IPS DF 4.7 (cell line): Measurements from ENCODE around the gene RAB25.
"Not testable (repeated sequence)": the region's sequence is repeated elsewhere in the genome, so short reads cannot be mapped to it uniquely, and the experiment has no call there.

Experiments
- DNase-seq: peaks from one replicate; pipeline ENCODE4 v3.0.0-alpha.2; 2013; ENCODE audit warnings: low spot score; ENCODE audit errors: extremely low read depth

The RAB25 gene

GRCh38 chr1:156115514-156116374, 54.8 kb downstream of the RAB25 start:
- no peak for DNase-seq

GRCh38 chr1:156116731-156117130, 55.8 kb downstream of the RAB25 start:
- not testable (repeated sequence) for DNase-seq

GRCh38 chr1:156117414-156118176, 56.6 kb downstream of the RAB25 start:
- no peak for DNase-seq

GRCh38 chr1:156118177-156118868, 57.4 kb downstream of the RAB25 start:
- DNase-seq, result no peak

GRCh38 chr1:156119503-156120209, 58.7 kb downstream of the RAB25 start:
- DNase-seq, result no peak
